Measurements from ENCODE around the gene COX4I2.
"Not testable (repeated sequence)": the region's sequence is repeated elsewhere in the genome, so short reads cannot be mapped to it uniquely, and the experiment has no call there.

COX4I2 gene

GRCh38 chr20:31608251-31608945 is 29.3 kb upstream of the COX4I2 start:
- peak; percentile 62 for DNase-seq

GRCh38 chr20:31612271-31612640 is 25.5 kb upstream of the COX4I2 start:
- not testable (repeated sequence) for DNase-seq

GRCh38 chr20:31615416-31615815 is 22.3 kb upstream of the COX4I2 start:
- no peak for DNase-seq

- no peak for DNase-seq
Observed at GRCh38 chr20:31617432-31618104, 20.1 kb upstream of the COX4I2 start.

GRCh38 chr20:31620246-31620645 is 17.5 kb upstream of the COX4I2 start:
- no peak for DNase-seq

- not testable (repeated sequence) for DNase-seq
Observed at GRCh38 chr20:31623123-31623505, 14.6 kb upstream of the COX4I2 start.

GRCh38 chr20:31626534-31626933 is 11.2 kb upstream of the COX4I2 start:
- not testable (repeated sequence) for DNase-seq

GRCh38 chr20:31628057-31628456 is 9.7 kb upstream of the COX4I2 start:
- not testable (repeated sequence) for DNase-seq

GRCh38 chr20:31630187-31630790 is 7.4 kb upstream of the COX4I2 start:
- peak; percentile 91 for DNase-seq

GRCh38 chr20:31632548-31633338 is 5.0 kb upstream of the COX4I2 start:
- no peak for DNase-seq

GRCh38 chr20:31633339-31633914 is 4.3 kb upstream of the COX4I2 start:
- DNase-seq = no peak

- peak; percentile 56 for DNase-seq
Observed at GRCh38 chr20:31638317-31638716, 605 bp downstream of the COX4I2 start.

GRCh38 chr20:31638816-31639215 is 1.1 kb downstream of the COX4I2 start:
- no peak for DNase-seq

GRCh38 chr20:31640259-31640658 is 2.5 kb downstream of the COX4I2 start:
- DNase-seq = no peak

GRCh38 chr20:31641391-31641790 is 3.7 kb downstream of the COX4I2 start:
- DNase-seq = no peak

- no peak for DNase-seq
Observed at GRCh38 chr20:31642837-31643236, 5.1 kb downstream of the COX4I2 start.

- DNase-seq = no peak
Observed at GRCh38 chr20:31643522-31643921, 5.8 kb downstream of the COX4I2 start.

- no peak for DNase-seq
Observed at GRCh38 chr20:31644701-31645100, 7.0 kb downstream of the COX4I2 start.

GRCh38 chr20:31648104-31648503 is 10.4 kb downstream of the COX4I2 start:
- DNase-seq = not testable (repeated sequence)

GRCh38 chr20:31652917-31653396 is 15.2 kb downstream of the COX4I2 start:
- DNase-seq = peak; percentile 100

GRCh38 chr20:31653561-31653960 is 15.8 kb downstream of the COX4I2 start:
- DNase-seq = peak; percentile 89

GRCh38 chr20:31654534-31654933 is 16.8 kb downstream of the COX4I2 start:
- no peak for DNase-seq
